H9 (cell line): Measurements from ENCODE around the gene RPL5. TPM values are rescaled to one million over a fixed set of nuclear protein-coding genes. Genes with fewer than 3 reads are reported as not detected.

Source experiments
- DNase-seq: peaks from one replicate; pipeline ENCODE4 v3.0.0-alpha.2; 2017
- H2AFZ ChIP-seq: one replicate; pipeline ENCODE4 v1.6.1; 2013; ENCODE audit warnings: mild to moderate bottlenecking, low read length, control low read depth, moderate library complexity
- H2AK5ac ChIP-seq: 2 replicates; pipeline ENCODE4 v1.6.1; 2013; ENCODE audit warnings: low read length, control low read depth, mixed read lengths; ENCODE audit not compliant: insufficient read length
- H2BK120ac ChIP-seq: one replicate; pipeline ENCODE4 v1.6.1; 2013; ENCODE audit warnings: low read depth, mild to moderate bottlenecking, low read length, control low read depth, inconsistent platforms; ENCODE audit not compliant: poor library complexity, severe bottlenecking
- H2BK12ac ChIP-seq: 2 replicates; pipeline ENCODE4 v1.6.1; 2013; ENCODE audit warnings: low read length, control low read depth, mixed read lengths, low read depth; ENCODE audit not compliant: insufficient read length
- H2BK15ac ChIP-seq: 2 replicates; pipeline ENCODE4 v1.6.1; 2013; ENCODE audit warnings: low read depth, low read length, control low read depth
- H2BK20ac ChIP-seq: one replicate; pipeline ENCODE4 v1.6.1; 2013; ENCODE audit warnings: low read depth, mild to moderate bottlenecking, low read length, control low read depth, inconsistent platforms; ENCODE audit not compliant: poor library complexity, severe bottlenecking
- H2BK5ac ChIP-seq: 2 replicates; pipeline ENCODE4 v1.6.1; 2013; ENCODE audit warnings: low read length, control low read depth, mixed read lengths; ENCODE audit not compliant: insufficient read length
- H3K14ac ChIP-seq: 2 replicates; pipeline ENCODE4 v1.6.1; 2013; ENCODE audit warnings: low read length, control low read depth; ENCODE audit not compliant: insufficient read depth
- H3K18ac ChIP-seq: 2 replicates; pipeline ENCODE4 v1.6.1; 2013; ENCODE audit warnings: low read depth, mild to moderate bottlenecking, mixed read lengths, low read length, control low read depth; ENCODE audit not compliant: insufficient read length
- H3K23ac ChIP-seq: 2 replicates; pipeline ENCODE4 v1.6.1; 2013; ENCODE audit warnings: low read length, control low read depth, mixed read lengths, low read depth; ENCODE audit not compliant: insufficient read length
- H3K23me2 ChIP-seq: 2 replicates; pipeline ENCODE4 v1.6.1; 2013; ENCODE audit warnings: low read depth, mild to moderate bottlenecking, mixed read lengths, low read length, control low read depth; ENCODE audit not compliant: insufficient read length, poor library complexity, severe bottlenecking
- H3K27ac ChIP-seq: 2 replicates; pipeline ENCODE4 v1.5.1; 2013; ENCODE audit warnings: low read length, control low read depth, mixed read lengths, low read depth; ENCODE audit not compliant: insufficient read length
- H3K27me3 ChIP-seq: 2 replicates; pipeline ENCODE4 v1.6.1; 2013; ENCODE audit warnings: low read length, control low read depth, inconsistent platforms; ENCODE audit not compliant: insufficient read depth
- H3K4ac ChIP-seq: 2 replicates; pipeline ENCODE4 v1.6.1; 2013; ENCODE audit warnings: low read depth, mild to moderate bottlenecking, control low read depth, inconsistent platforms, low read length, moderate library complexity
- H3K4me1 ChIP-seq: 2 replicates; pipeline ENCODE4 v1.6.1; 2013; ENCODE audit warnings: low read length, control low read depth, inconsistent platforms; ENCODE audit not compliant: insufficient read depth
- H3K4me2 ChIP-seq: 2 replicates; pipeline ENCODE4 v1.6.1; 2013; ENCODE audit warnings: low read length, control low read depth, mixed read lengths; ENCODE audit not compliant: insufficient read length, insufficient read depth
- H3K56ac ChIP-seq: 2 replicates; pipeline ENCODE4 v1.6.1; 2013; ENCODE audit warnings: low read depth, mild to moderate bottlenecking, mixed read lengths, low read length, control low read depth; ENCODE audit not compliant: insufficient read length
- H3K79me1 ChIP-seq: 2 replicates; pipeline ENCODE4 v1.6.1; 2013; ENCODE audit warnings: low read depth, mild to moderate bottlenecking, moderate library complexity, low read length, control low read depth, inconsistent platforms; ENCODE audit not compliant: insufficient read depth, poor library complexity, severe bottlenecking
- H3K79me2 ChIP-seq: 2 replicates; pipeline ENCODE4 v1.6.1; 2013; ENCODE audit warnings: low read length, control low read depth, inconsistent platforms; ENCODE audit not compliant: insufficient read depth
- H3K9ac ChIP-seq: 2 replicates; pipeline ENCODE4 v1.6.1; 2013; ENCODE audit warnings: low read length, control low read depth, mixed read lengths; ENCODE audit not compliant: insufficient read length; ENCODE audit errors: extremely low read depth
- H3K9me3 ChIP-seq: one replicate; pipeline ENCODE4 v1.6.1; 2013; ENCODE audit warnings: low read depth, low read length, inconsistent platforms; ENCODE audit not compliant: control insufficient read depth
- H3T11ph ChIP-seq: one replicate; pipeline ENCODE4 v1.6.1; 2013; ENCODE audit warnings: mild to moderate bottlenecking, low read length, control low read depth, inconsistent platforms
- H4K20me1 ChIP-seq: one replicate; pipeline ENCODE4 v1.6.1; 2013; ENCODE audit not compliant: control insufficient read depth, insufficient read length, insufficient read depth
- H4K5ac ChIP-seq: 2 replicates; pipeline ENCODE4 v1.6.1; 2013; ENCODE audit warnings: low read depth, mild to moderate bottlenecking, mixed read lengths, low read length, control low read depth; ENCODE audit not compliant: insufficient read length
- H4K8ac ChIP-seq: replicated peaks from 2 replicates; pipeline ENCODE4 v1.6.1; 2013; ENCODE audit warnings: low read length, control low read depth, mixed read lengths, low read depth; ENCODE audit not compliant: insufficient read length
- H4K91ac ChIP-seq: 2 replicates; pipeline ENCODE4 v1.6.1; 2013; ENCODE audit warnings: low read depth, mild to moderate bottlenecking, moderate library complexity, mixed read lengths, low read length, control low read depth; ENCODE audit not compliant: insufficient read length
- H3K27ac Mint-ChIP-seq, 3 experiments: 2 replicates in 2 of 3; 3 replicates in 1 of 3; pipeline ENCODE4 v1.8.0; 2020 to 2021; ENCODE audit warnings: mixed read lengths in 3 of 3, mild to moderate bottlenecking in 1 of 3, moderate library complexity in 1 of 3
- H3K27me3 Mint-ChIP-seq: 2 replicates; pipeline ENCODE4 v1.8.0; 2021; ENCODE audit warnings: low read depth, mild to moderate bottlenecking, moderate library complexity, mixed read lengths
- H3K36me3 Mint-ChIP-seq, 3 experiments: 2 replicates in 2 of 3; 3 replicates in 1 of 3; pipeline ENCODE4 v1.8.0; 2020 to 2021; ENCODE audit warnings: low read depth in 3 of 3, mixed read lengths in 3 of 3; ENCODE audit not compliant: insufficient read depth in 1 of 3
- H3K4me1 Mint-ChIP-seq, 2 experiments: 2 replicates each; pipeline ENCODE4 v1.8.0; 2020; ENCODE audit warnings: mixed read lengths in 2 of 2
- H3K4me3 Mint-ChIP-seq, 2 experiments: 2 replicates in 1 of 2; 3 replicates in 1 of 2; pipeline ENCODE4 v1.8.0; 2020 to 2021; ENCODE audit warnings: mild to moderate bottlenecking in 2 of 2, mixed read lengths in 2 of 2, moderate library complexity in 1 of 2
- H3K9me3 Mint-ChIP-seq, 2 experiments: 2 replicates in 1 of 2; 3 replicates in 1 of 2; pipeline ENCODE4 v1.8.0; 2020; ENCODE audit warnings: mild to moderate bottlenecking in 2 of 2, mixed read lengths in 2 of 2, moderate library complexity in 1 of 2
- WGBS: extraction: QIAGEN DNeasy Blood & Tissue Kit; methylation state at CpG from one replicate; pipeline ENCODE4 v1.1.7; 2013; ENCODE audit warnings: missing lambda C conversion rate, low lambda C conversion rate, mixed read lengths; ENCODE audit not compliant: insufficient read length; ENCODE audit errors: extremely low coverage; 5-methylcytosine and 5-hydroxymethylcytosine counted together
- total RNA-seq: library from RNA; stranded (reverse); gene quantifications from 2 replicates; pipeline ENCODE4 v1.2.1, GENCODE V29; 2021
- TF ChIP-seq, protein P1 (sequence below): fragments of 200-600 bp; sonication (generic); conservative IDR thresholded peaks from 3 replicates; pipeline ENCODE4 v1.8.0; 2021; ENCODE audit warnings: antibody characterized with exemption, mild to moderate bottlenecking

RPL5 gene
- total RNA-seq, 1 experiment from 2014 or later: 1,608 TPM

DNA sequence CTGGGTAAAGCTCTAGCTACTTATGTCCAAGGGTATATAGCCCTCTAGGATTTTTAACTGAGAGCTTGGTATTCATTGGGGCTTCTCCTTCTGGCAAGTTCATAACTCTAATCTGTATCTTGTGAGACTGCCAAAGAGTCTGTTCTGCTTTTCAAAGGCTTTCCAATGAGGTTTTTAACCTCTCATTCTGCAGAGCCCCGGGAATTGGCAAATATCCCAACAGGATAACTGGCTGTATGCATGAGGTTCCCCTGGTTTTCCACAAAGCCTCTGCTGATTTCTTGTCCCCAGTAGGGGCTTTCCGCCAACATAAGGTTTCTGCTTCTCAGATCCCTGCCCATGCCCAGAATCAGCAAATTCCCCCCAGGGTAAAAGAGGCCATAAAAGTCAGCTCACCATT lies 40.9 kb downstream of the RPL5 start:
- H2BK120ac ChIP-seq: no peak overlapping the region
- H3K27me3 ChIP-seq: no peaks in the 10 kb centered on the region
- TF ChIP-seq, protein P1, sequence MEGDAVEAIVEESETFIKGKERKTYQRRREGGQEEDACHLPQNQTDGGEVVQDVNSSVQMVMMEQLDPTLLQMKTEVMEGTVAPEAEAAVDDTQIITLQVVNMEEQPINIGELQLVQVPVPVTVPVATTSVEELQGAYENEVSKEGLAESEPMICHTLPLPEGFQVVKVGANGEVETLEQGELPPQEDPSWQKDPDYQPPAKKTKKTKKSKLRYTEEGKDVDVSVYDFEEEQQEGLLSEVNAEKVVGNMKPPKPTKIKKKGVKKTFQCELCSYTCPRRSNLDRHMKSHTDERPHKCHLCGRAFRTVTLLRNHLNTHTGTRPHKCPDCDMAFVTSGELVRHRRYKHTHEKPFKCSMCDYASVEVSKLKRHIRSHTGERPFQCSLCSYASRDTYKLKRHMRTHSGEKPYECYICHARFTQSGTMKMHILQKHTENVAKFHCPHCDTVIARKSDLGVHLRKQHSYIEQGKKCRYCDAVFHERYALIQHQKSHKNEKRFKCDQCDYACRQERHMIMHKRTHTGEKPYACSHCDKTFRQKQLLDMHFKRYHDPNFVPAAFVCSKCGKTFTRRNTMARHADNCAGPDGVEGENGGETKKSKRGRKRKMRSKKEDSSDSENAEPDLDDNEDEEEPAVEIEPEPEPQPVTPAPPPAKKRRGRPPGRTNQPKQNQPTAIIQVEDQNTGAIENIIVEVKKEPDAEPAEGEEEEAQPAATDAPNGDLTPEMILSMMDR: no peak
- H3K56ac ChIP-seq: no peak overlapping the region
- no peak overlapping the region for H3K14ac ChIP-seq
- no peak overlapping the region for H4K8ac ChIP-seq
- H3K79me1 ChIP-seq: no peaks in the 10 kb centered on the region
- H3K4me1 ChIP-seq: no peaks in the 10 kb centered on the region
- H3K79me2 ChIP-seq: no peaks in the 10 kb centered on the region
- H3K27ac ChIP-seq: no peak overlapping the region
- H3K4me1 Mint-ChIP-seq: peaks cover 8 to 9% of the 10 kb centered on the region in 2 experiments
- H2BK15ac ChIP-seq: no peak overlapping the region
- no peak overlapping the region for H4K5ac ChIP-seq
- H3K36me3 Mint-ChIP-seq: peaks cover 3 to 6% (median 3%) of the 10 kb centered on the region in 3 experiments; a peak in 6 of 7 replicates
- no peak overlapping the region for H2BK12ac ChIP-seq
- no peak overlapping the region for H2BK20ac ChIP-seq
- no peak overlapping the region for H3K4me2 ChIP-seq
- no peak overlapping the region for H3K18ac ChIP-seq
- H4K20me1 ChIP-seq: no peaks in the 10 kb centered on the region
- H3T11ph ChIP-seq: no peak overlapping the region
- no peak overlapping the region for H3K4me3 Mint-ChIP-seq
- no peak overlapping the region for H3K9ac ChIP-seq
- no peak overlapping the region for H4K91ac ChIP-seq
- H3K4ac ChIP-seq: no peak overlapping the region
- no peak overlapping the region for H2BK5ac ChIP-seq
- no peak overlapping the region for H2AK5ac ChIP-seq
- no peaks in the 10 kb centered on the region for H3K9me3 ChIP-seq
- no peak overlapping the region for H3K27ac Mint-ChIP-seq
- WGBS: no CpG with 5 or more reads among the region's 2 CpGs
- H3K27me3 Mint-ChIP-seq: no peaks in the 10 kb centered on the region
- H3K9me3 Mint-ChIP-seq: peaks cover 8 to 9% of the 10 kb centered on the region in 2 experiments
- DNase-seq: no peak
- H2AFZ ChIP-seq: no peak overlapping the region
- H3K23ac ChIP-seq: no peak overlapping the region
- no peaks in the 10 kb centered on the region for H3K23me2 ChIP-seq
